HG03432 (cell line): ENCODE measurements around the gene KCNH5.

Source experiments
- ATAC-seq: cut with Tn5 transposase; IDR thresholded peaks from one replicate; pipeline ENCODE4 v1.9.1; 2021; ENCODE audit warnings: mild to moderate bottlenecking, moderate library complexity; ENCODE audit not compliant: unreplicated experiment

Gene KCNH5

DNA sequence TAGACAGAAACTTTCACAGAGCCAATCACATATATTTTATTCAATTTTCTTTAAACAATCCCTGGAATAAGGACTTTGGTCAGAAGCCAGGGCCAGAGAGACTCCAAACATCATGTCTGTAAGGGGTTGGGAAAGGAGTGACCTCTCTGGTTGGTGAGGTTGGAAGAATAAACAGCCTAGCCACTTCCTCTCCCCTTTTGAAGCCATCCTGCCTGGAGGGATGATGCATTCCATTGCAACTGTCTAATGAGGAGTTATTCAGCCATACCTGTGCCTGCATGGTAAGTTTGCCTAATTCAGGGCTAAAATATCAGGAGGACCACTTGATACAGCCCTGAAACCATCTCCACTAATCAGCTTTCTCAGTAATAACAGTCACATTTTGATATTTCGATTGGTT lies 299.8 kb downstream of the KCNH5 start:
- no peak for ATAC-seq

DNA sequence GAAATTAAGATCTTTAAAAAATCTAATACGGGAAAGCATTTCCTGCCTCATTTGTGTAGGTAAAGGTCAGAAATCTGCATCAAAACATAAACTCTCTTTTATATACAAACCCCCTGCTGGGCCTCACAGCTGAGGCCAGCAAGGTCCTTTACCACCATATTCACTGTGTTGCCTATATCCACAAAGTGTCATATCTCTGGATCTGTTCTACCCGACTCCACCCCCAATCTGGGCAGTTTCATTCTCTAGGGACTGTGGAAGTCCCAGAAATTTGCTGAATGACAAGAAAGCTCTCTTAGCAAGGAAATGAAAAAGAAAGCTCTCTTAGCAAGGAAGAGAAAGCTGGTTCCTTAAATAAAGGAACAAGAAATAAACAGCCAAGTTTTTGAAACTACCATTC lies 301.7 kb downstream of the KCNH5 start:
- ATAC-seq = no peak

DNA sequence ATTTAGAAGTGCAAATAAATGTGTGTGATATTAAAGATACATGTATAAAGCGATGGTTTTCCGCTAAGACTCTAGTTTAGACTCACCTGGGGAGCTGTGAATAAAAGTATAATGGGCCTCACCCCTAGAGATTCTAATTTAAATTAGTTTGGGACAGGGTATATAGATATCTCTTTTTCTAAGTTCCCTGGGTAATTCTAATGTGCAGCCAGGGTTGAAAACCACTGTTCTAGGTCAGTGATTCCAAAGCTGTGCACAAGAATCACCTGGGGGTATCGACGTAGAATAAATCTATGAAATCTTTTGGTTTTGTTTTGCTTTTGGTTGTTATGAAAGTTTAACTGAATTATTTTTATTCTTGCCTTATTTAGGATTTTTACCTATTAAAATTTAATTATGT lies 302.1 kb downstream of the KCNH5 start:
- no peak for ATAC-seq

DNA sequence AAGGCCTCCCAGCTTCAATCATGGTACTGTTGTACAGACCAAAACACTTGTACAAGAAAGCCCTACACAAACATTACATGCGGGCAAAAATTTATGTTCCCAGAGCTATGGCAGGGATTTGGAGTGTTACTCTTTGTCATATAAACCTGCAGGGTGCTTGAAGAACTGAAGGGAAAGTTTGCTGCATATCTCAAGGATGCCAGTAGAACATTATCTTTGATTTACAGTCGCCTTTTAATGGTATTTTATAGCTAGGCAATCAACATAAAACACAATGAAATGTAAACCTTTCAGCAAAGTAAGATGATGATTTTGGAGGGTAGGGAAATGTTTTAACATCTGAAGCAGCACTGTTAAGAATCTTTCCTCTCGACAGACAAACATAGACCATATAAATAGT lies 305.6 kb downstream of the KCNH5 start:
- ATAC-seq = no peak

DNA sequence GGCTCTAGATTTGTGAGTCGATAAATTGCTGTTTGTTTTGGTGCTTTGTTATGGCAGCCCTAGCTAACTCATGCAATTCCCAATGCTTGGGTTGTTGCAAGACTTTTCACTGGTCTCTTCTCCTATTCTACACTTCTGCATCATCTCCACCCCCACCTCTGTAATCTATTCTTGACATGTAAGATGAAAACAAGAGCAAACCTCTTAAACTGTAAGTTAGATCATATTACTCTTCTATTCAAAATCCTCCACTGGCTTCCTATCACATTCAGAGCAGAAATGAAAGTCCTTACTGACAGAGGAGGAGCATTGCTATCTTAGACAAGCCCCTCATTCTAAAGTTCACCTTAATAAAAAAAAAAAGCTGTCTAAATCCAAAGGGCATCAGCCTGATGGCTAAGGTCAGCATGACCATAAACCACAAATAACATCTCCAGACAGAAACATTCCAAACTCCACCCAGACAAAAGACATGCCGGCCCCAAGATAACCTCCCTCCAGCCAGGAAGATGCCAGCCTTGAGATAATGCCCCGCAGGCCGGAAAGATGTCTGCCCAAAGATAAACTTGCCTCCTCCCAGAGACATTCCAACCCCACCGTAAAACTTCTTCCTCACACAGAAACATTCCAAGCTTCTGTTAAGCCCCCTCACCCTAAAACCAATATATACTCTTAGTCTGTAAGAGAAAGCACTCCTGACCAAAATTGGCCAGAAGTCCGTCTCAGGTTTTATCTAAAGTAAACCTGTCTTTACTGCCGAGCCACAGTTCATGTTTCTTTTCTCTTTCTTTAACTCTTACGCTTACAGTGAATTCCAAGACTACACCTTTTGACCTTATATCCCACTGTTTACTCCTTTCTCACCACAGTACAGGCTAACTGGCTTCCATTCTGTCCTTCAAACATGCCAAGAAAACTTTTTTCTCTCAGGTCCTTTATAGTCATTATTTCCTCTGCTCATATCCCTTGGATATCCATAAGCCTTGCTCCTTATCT lies 308.9 kb downstream of the KCNH5 start:
- no peak for ATAC-seq

DNA sequence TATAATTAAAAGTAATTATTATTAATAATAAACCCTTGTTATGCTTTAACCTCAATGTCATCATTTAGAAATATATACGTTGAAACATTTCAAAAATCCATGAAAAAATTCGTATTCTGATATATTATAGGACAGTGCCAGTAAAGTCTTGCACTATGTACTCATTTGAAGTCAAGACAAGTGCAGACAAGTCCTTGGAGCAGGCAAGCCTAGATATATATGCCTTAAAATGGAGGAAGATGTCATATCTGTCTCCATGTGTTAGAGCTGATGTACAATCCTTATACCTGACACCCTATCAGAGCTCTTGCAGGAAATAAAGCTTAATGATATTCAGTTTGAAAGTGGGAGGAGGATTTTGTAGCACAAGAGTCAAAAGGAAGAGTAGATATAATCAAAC lies 310.4 kb downstream of the KCNH5 start:
- ATAC-seq = no peak

DNA sequence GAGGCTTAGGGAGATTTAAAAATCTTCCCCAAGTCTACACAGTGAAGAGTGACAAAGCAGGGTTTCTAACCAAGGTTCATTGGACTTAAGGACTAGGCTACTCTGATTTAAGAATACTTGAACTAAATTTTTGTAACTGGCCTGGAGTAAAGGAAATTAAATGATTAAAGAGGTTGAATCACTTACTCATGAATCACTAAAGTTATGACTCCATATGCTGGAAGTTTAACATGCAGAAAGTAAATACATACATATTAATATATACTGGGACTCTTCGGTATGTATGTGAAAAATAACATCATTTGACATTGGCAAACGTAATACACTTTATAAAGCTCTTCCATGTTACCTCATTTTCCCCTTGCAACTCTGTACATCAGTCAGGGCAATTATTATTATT lies 322.9 kb downstream of the KCNH5 start:
- ATAC-seq = no peak

DNA sequence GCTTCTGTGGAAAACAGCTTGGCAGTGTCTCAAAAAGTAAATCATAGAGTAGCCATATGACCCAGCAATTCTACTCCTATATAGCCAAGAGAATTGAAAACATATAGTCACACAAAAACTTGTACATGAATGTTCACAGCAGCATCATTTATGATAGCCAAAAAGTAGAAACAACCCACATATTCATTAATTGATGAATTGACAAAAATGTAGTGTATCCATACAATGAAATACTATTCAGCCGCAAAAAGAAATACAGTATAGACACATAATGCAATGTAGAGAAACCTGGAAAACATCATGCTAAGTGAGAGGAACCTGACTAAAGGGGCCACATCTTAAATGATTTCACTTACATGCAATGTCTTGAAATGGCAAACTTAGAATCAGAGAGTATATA lies 326.6 kb downstream of the KCNH5 start:
- no peak for ATAC-seq

DNA sequence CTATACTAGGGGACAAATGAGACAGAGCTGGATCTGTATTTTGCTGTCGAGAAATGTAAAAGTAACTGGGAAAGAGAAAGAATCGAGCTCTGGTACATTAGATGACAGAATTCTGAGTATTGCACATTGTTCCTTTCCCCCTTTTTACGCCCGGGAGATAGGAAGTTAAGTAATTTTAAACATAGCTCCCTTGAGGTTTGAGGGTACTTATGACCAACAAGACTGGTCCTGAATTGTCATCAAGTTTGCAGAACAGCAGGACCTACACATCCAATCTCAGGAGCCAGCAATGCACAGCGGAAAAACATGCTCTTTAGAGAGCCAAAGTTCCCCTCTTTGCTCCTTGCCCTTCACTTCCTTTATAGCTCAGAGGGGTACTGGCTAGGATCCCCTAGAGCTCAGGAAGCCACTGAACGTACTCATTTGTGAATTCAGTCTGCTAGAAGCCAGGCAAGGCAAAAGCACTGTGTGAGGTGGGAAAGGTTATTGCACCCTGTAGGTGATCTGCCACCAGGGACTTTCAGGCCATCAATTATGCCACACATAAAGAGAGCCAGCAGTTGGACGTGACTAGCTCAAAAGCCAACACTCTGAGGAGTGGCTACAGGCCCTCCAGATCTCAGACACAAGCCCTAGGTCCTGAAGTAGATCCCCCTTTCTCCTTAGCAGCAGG lies 333.8 kb downstream of the KCNH5 start:
- ATAC-seq = no peak

DNA sequence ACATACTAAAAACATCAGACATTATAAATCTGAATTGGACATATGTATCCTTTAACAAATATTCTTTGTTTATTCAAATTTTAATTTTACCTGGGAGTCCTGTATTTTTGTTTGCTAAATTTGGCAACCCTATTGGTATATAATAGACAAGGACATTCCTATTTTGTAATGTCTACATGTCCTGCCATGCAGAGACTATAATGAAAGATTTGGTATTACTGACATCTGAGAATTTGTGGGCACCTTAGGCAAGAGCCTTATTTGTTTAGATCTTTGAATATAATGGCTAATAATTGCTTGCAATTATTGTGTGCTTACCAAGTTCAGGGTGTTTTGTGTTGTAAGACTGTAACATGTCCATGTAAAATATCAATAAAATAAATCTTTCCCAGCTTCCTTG lies 334.4 kb downstream of the KCNH5 start:
- ATAC-seq = no peak

DNA sequence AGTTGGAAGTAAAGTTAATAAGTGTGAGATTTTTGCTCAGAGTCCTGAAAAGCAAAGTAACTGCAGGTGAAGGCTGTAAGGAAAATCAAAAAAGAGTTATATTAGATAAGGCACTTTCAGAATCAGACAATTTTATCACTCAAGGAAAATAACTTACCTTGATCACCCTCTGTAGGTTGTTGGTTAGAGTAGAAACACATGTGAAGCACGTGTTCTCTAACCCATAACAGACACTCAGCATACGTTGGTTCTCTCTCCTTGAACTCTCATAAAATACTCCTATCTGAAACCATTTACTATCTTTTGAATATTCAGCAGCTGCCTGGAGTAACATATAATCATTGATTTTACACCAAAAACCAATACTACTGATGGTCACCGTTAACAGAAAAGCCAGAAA lies 335.5 kb downstream of the KCNH5 start:
- no peak for ATAC-seq

DNA sequence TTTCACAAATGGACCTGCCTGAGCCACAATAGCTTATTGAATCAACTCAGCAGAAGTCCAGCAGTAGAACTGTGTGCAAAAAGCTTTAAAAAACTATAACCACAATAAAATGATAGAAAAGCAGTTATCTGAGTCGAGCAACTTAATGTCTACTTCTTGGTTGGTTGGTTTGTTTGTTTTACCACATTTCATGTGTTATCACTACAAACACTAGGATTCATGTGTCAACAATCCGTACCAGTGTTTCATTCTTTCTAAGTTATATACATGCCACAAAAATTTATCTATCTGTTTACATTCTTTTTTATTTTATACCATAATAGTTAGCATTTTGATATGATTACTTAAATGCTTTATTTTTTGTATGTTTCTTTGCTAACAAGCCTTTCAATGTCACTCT lies 339.0 kb downstream of the KCNH5 start:
- ATAC-seq = no peak

DNA sequence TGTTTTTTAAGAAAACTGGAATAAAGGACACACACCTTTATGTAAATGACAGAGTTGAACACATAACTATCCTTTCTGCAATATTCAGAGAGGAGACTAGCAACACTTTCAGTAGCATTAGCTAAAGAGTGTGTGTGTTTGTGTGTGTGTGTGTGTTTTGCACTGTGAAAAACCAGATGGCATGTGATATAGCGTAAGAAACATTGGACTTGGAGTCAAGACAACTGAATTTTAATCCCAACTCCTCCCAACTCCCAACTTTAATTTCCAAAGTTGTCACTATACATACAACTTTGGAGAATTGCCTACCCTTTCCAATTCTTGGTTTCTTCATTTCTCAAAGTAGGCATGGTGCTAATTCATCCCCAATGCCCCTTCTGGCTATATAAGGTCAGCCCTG lies 347.8 kb downstream of the KCNH5 start:
- no peak for ATAC-seq

DNA sequence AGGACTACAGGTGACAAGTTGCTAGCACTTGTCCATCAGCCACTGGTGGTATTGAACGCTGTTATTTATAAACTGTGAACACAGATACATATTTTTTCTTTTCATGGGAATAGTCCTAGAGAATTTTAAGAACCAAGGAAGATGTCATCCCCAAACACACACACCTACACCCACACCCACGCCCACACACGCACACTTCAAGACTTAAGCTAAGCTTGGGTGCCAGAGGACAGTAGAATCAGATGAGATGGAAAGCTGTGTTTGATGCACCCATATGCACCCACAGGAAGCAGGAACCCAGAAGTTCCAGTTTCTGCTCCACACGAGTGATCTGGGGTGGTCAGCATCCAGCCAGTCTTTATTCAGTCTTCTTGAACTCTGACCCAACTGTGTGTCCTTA lies 348.3 kb downstream of the KCNH5 start:
- no peak for ATAC-seq

DNA sequence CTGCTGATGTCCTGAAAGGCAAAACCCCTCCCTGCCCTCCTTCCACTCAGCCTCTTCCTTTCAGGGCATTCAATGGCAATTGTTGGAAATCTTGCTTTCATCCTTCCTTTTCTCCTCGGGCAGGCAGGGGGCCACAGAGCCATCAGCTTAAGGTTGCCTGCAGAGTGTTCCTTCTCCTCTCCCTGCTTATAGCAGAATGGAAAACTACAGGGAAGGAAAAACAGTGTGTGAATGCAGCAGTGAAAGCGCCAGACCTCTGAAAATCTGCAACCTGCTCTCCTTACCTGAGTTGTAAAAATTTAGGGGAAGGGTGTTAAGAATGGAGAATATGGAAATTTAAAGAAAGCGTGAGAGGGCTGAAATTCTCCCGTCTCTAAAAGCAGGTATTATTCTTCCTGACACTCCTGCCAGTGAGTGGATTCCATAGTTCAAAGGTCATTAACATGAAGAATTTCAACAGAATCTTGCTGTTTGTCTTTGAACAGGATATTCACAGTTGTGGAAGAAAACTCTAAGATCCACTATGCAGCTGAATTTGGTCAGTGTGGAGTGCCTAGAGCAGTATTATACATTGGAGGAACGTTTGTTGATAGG lies 348.8 kb downstream of the KCNH5 start:
- ATAC-seq = no peak

DNA sequence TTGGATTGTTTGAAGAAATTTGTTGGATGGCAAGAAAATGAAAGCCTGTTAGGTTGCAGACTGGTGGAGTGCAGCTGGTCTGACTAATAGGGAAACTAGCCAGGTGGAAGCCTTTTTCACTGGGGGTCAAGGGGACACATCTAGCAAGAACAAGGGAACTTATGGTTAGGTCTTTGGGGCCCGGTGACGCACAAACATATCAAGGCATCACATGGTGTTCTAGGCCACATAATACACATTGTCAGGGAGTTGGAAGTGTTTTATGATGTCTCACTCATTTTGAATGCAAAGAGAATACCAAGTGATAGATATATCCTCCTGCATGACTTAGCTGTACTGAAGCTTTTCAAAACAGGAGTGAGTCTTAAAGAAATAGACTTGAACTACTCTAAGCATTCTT lies 351.2 kb downstream of the KCNH5 start:
- no peak for ATAC-seq

DNA sequence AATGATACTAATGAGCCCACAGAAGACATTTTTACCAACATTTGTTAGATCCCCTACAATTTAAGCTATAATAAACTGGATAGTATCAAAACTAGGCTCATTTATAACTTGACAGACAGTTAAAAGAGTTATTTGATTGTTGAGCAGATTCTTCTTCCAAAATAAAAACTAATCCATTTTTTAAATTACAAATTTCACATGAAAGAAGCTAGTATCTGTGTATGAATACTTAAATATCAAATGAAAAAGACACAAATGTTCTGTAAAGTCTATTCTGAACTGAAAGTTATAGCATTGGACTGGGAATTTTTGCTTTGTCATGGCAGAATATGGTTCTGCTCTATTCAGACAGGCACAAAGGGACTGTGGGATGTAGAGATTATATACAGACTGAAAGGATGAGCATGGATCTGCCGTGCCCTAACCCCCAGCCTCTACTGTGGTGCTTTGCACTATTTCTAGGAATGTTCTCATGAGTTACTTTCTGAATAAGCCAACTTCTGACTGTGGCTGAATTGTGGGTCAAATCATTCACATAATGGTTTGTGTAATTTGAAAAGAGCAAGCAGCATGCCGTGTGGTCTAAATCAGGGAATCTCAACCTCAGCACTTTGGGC lies 352.7 kb downstream of the KCNH5 start:
- ATAC-seq = no peak

DNA sequence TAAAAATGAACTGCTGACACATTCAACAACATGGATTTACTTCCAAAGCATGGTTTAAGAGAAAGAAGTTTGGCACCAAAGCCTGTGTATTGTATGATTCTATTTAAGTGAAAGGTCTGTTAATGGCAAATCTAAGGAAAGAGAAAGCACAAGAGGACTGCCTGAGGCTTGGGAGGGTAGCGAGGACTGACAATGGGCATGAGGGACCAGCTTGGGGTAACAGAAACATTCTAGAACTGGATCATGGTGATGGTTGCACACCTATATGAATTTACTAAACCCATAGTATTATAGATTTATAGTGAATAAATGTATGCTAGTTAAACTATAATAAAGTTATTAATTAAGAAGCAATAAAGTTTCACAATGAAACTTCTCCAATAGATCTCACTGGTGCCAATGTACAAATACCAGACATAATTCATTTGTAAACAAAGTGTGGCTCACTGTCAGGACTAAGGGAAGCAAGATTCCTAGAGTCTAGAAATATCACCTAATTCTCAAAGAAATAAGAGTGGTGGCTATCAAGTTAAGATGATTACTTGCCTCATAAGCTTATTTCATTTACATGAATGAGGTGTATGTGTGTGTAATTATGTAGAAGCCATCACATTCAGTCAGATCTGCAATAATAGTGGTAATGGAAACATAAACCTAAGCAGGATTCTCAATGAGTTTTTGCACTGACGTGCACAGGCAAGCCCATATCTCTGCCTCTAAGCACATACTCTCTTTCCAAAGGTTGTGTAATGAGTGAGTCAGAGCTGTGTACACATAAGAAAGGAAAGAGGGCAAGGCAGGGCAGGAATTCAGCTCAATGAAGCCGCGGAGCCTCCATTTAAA lies 353.4 kb downstream of the KCNH5 start:
- no peak for ATAC-seq

DNA sequence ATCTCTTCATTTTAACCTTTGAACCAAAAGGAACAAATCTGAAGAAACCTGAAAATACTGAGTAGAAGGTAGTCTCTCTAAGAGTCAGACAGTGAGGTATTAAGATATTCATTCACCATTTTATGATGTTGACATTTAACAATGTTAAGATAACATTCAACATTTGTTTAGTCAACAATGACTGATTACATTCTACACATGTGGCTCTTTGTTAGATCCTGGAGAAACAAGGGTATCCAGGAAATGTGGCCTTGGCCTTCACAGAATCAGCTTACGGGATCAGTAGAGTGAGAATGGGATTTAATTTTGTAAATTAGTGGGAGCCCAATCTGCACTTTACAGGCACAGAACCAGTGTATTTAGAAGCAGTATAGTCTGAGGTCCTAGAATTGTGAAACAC lies 355.5 kb downstream of the KCNH5 start:
- no peak for ATAC-seq

DNA sequence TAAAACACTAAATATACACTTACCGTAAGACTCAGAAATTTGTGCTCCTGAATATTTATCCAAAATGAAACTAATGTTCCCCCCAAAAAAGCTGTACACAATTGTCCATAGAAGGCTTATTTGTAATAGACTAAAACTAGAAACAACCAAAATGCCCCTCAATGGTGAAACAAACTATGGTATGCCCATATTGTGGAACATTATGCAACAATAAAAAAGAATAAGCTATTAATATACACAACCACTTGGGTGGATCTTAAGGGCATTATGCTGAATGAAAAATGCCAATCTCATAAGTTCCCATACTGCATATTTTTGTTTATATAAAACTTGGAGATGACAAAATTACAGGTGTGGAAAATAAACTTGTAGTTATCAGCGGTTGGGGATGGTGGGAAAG lies 357.4 kb downstream of the KCNH5 start:
- no peak for ATAC-seq

DNA sequence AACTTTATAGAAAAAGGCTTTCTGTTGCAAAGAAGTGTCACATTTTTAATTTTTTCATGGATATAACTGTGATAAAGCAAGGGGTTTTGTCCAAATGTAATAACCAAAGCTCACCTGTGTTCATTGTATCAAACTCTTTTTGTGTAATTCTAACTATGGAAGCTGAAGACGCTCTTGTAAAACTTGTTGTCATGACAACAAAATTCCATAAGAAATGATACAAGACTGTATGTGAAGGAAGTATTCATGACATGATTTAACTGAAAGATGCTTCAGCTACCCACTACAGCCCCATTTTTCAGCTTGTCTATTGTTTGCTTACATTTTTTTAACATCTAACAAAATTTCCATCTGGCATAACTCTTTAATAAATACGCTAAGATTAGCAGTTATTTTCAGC lies 360.9 kb downstream of the KCNH5 start:
- ATAC-seq = no peak
